ENCODE results near the gene KRCC1.

KRCC1 gene

GRCh38 chr2:88055371-88056128, at the start of gene KRCC1:
TSS of gene KRCC1 (minus strand) at chr2:88055783. CDS start at chr2:88028563, 27,220 bp downstream.
- H2AFZ ChIP-seq (ENCODE audit: low read length), result peak within 1 kb of the TSS; percentile 83
- H3K4me1 ChIP-seq (ENCODE audit: insufficient read depth, low read length, poor library complexity, severe bottlenecking), result peaks cover 31% of the 10 kb centered on the region
- no peaks in the 10 kb centered on the region for H3K36me3 ChIP-seq (ENCODE audit: insufficient read depth, low read length)
- peaks cover 6% of the 10 kb centered on the region for H3K27me3 ChIP-seq (ENCODE audit: insufficient read depth, low read length, poor library complexity, severe bottlenecking)
- peak within 1 kb of the TSS; percentile 94 for H3K4me3 ChIP-seq (ENCODE audit: low read length, poor library complexity, severe bottlenecking)
- H3F3A ChIP-seq (ENCODE audit: low read depth), result no peaks in the 10 kb centered on the region
- H3K9me3 ChIP-seq (ENCODE audit: insufficient read depth, low read depth, low read length), result no peaks in the 10 kb centered on the region
- peaks cover 27% of the 10 kb centered on the region for H4K20me1 ChIP-seq (ENCODE audit: insufficient read depth, low read length, poor library complexity, severe bottlenecking)
- peak within 1 kb of the TSS; percentile 95 for H3K4me2 ChIP-seq (ENCODE audit: low read depth, low read length, poor library complexity, severe bottlenecking)
- TF ChIP-seq EZH2phosphoT487 (IDR thresholded peaks at IDR 0.05; ENCODE audit: borderline replicate concordance), result no peak
- TF ChIP-seq, protein P1, sequence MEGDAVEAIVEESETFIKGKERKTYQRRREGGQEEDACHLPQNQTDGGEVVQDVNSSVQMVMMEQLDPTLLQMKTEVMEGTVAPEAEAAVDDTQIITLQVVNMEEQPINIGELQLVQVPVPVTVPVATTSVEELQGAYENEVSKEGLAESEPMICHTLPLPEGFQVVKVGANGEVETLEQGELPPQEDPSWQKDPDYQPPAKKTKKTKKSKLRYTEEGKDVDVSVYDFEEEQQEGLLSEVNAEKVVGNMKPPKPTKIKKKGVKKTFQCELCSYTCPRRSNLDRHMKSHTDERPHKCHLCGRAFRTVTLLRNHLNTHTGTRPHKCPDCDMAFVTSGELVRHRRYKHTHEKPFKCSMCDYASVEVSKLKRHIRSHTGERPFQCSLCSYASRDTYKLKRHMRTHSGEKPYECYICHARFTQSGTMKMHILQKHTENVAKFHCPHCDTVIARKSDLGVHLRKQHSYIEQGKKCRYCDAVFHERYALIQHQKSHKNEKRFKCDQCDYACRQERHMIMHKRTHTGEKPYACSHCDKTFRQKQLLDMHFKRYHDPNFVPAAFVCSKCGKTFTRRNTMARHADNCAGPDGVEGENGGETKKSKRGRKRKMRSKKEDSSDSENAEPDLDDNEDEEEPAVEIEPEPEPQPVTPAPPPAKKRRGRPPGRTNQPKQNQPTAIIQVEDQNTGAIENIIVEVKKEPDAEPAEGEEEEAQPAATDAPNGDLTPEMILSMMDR (conservative IDR thresholded peaks at IDR 0.05; ENCODE audit: low read length), result no peak
- H3K9me2 ChIP-seq (replicated peaks; ENCODE audit: low read depth, low read length), result no peaks in the 10 kb centered on the region
- H3K9ac ChIP-seq (ENCODE audit: low read depth, low read length, poor library complexity, severe bottlenecking), result peak within 1 kb of the TSS; percentile 98
- H3K79me2 ChIP-seq (ENCODE audit: insufficient read depth, low read length), result peaks cover 32% of the 10 kb centered on the region

- Histone ChIP-seq H3K27me3 (ENCODE audit: insufficient read depth, low read length, poor library complexity, severe bottlenecking) (no peaks in the 10 kb centered on the region), H3K4me2 (ENCODE audit: low read depth, low read length, poor library complexity, severe bottlenecking) (no peak overlapping the region), H3K9me2 (replicated peaks; ENCODE audit: low read depth, low read length) (no peaks in the 10 kb centered on the region), H3K4me1 (ENCODE audit: insufficient read depth, low read length, poor library complexity, severe bottlenecking) (no peaks in the 10 kb centered on the region), H3K79me2 (ENCODE audit: insufficient read depth, low read length) (no peaks in the 10 kb centered on the region), H4K20me1 (ENCODE audit: insufficient read depth, low read length, poor library complexity, severe bottlenecking) (no peaks in the 10 kb centered on the region), H2AFZ (ENCODE audit: low read length) (no peak overlapping the region), H3K36me3 (ENCODE audit: insufficient read depth, low read length) (no peaks in the 10 kb centered on the region), H3K4me3 (ENCODE audit: low read length, poor library complexity, severe bottlenecking) (no peak overlapping the region), H3K9me3 (ENCODE audit: insufficient read depth, low read depth, low read length) (no peaks in the 10 kb centered on the region), H3K9ac (ENCODE audit: low read depth, low read length, poor library complexity, severe bottlenecking) (no peak overlapping the region), H3F3A (ENCODE audit: low read depth) (no peaks in the 10 kb centered on the region)
- TF ChIP-seq, protein P1 (conservative IDR thresholded peaks at IDR 0.05; ENCODE audit: low read length), result no peak
- no peak for TF ChIP-seq EZH2phosphoT487 (IDR thresholded peaks at IDR 0.05; ENCODE audit: borderline replicate concordance)
These were observed 44.9 kb upstream of the KRCC1 start for GRCh38 chr2:88100489-88100858.

DNA sequence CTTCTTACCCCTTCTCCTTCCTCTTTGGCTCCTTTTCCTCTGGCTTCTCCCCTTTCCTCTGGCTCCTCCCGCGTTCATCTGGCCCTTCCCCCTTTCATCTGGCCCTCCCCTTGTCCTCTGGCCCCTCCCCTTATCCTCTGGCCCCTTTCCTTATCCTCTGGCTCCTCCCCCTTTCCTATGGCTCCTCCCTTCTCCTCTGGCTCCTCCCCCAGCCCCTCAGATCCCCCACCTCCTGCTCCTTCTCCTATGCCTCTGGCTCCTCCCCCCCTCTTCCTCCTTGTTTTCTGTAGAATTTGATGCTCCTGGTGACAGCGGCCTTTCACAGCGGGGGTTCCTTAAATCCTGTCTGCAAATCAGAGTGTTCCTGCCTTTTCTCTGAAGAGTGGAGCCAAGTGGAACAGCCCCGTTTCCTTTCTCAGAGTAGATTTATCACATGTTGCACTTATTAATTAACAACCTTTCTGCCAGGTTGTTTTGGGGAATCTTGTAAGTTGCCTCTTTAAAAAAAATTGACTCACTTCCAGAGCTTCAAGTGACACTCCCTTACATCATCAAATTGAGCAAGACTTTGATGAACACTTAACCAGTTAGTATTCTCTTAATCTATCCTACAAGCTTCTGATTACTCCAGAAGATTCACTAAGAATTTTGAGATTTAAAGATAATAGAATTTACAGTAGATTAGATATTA, 44.4 kb upstream of the KRCC1 start:
- no peak for TF ChIP-seq EZH2phosphoT487 (IDR thresholded peaks at IDR 0.05; ENCODE audit: borderline replicate concordance)
- TF ChIP-seq, protein P1 (conservative IDR thresholded peaks at IDR 0.05; ENCODE audit: low read length), result no peak
- Histone ChIP-seq H3K4me3 (ENCODE audit: low read length, poor library complexity, severe bottlenecking) (no peak overlapping the region), H2AFZ (ENCODE audit: low read length) (no peak overlapping the region)

More for the DNA sequence above, 44.4 kb upstream of the KRCC1 start:
- Histone ChIP-seq H3K4me2 (ENCODE audit: low read depth, low read length, poor library complexity, severe bottlenecking) (no peak overlapping the region), H3F3A (ENCODE audit: low read depth) (no peaks in the 10 kb centered on the region), H3K9me2 (replicated peaks; ENCODE audit: low read depth, low read length) (no peaks in the 10 kb centered on the region), H3K9ac (ENCODE audit: low read depth, low read length, poor library complexity, severe bottlenecking) (no peak overlapping the region), H3K4me1 (ENCODE audit: insufficient read depth, low read length, poor library complexity, severe bottlenecking) (no peaks in the 10 kb centered on the region), H4K20me1 (ENCODE audit: insufficient read depth, low read length, poor library complexity, severe bottlenecking) (no peaks in the 10 kb centered on the region), H3K27me3 (ENCODE audit: insufficient read depth, low read length, poor library complexity, severe bottlenecking) (no peaks in the 10 kb centered on the region), H3K36me3 (ENCODE audit: insufficient read depth, low read length) (no peaks in the 10 kb centered on the region), H3K79me2 (ENCODE audit: insufficient read depth, low read length) (no peaks in the 10 kb centered on the region), H3K9me3 (ENCODE audit: insufficient read depth, low read depth, low read length) (no peaks in the 10 kb centered on the region)
